ENCODE results near the gene HDAC4. TPM values are rescaled to one million over a fixed set of nuclear protein-coding genes. Genes with fewer than 3 reads are reported as not detected.
A peak's percentile ranks its signal among the peaks of the same experiment; 100 is the strongest.
"Not testable (repeated sequence)": the region's sequence is repeated elsewhere in the genome, so short reads cannot be mapped to it uniquely, and the experiment has no call there.

The HDAC4 gene
- total and polyA plus RNA-seq, 3 experiments from 2014 or later, result 8.3 to 28.8 (median 24.0) TPM

DNA sequence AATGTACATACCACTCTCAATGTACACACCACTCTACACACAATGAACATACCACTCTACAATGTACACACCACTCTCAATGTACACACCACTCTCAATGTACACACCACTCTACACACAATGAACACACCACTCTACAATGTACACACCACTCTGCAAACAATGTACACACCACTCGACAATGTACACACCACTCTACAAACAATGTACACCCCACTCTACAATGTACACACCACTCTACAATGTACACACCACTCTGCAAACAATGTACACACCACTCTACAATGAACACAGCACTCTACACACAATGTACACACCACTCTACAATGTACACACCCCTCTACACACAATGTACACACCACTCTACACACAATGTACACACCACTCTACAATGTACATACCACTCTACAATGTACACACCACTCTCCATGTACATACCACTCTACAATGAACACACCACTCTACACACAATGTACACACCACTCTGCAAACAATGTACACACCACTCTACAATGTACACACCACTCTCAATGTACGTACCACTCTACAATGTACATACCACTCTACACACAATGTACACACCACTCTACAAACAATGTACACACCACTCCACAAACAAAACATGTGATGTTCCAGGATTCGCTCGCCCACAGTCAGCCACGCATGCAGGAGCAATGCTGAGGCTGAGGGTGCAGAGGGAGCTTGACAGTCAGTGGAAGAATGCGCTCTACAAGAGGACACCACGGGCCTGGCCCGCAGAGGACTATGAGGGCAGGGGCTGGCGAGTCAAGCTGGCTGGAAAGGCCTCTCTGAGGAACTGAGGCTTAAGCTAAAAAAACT lies 118.2 kb downstream of the HDAC4 start:
- POLR2A ChIA-PET, result interaction anchor here (0.9 kb wide), 1 partner anchor 19 kb away, joined by 3 read pairs; no protein-coding TSS in a partner anchor
- CTCF ChIA-PET, result interaction anchor here (1.3 kb wide), 1 partner anchor 16 kb away, joined by 4 read pairs; no protein-coding TSS in a partner anchor

DNA sequence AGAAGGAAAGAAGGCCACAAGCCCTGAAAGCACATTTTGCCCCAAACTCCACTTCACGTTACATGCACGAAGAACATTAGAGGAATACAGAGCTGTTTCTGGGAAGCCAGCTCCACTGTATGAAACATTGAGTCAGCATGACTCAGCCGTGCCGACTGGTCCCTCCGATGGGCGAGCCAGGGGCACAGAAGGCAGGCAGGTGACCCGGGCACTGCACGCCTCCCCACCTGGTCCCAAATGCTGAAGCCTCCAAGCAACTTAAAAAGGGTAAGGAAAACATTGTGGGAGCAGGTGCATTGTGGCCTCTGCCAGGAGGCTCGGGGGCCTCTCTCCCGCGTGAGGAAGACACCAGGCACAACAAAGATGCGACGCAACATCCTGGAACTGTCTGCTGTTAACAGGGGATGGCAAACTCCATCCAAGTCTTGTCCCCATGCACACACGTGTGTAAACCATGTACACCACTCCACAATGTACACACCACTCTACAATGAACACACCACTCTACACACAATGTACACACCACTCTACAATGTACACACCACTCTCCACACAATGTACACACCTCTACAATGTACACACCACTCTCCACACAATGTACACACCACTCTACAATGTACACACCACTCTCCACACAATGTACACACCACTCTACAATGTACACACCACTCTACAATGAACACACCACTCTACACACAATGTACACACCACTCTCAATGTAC lies 120.4 kb downstream of the HDAC4 start:
- H3K27ac Mint-ChIP-seq; H3K9me3 Mint-ChIP-seq; H3K4me3 Mint-ChIP-seq; H3K36me3 Mint-ChIP-seq; H3K9me3 ChIP-seq (ENCODE audit: low read length); DNase-seq; H3K36me3 ChIP-seq (ENCODE audit: insufficient read depth, low read length); H3K27me3 ChIP-seq (ENCODE audit: insufficient read depth, low read length, poor library complexity, severe bottlenecking); H3K4me3 ChIP-seq (ENCODE audit: low read length); POLR2A ChIA-PET; H3K27me3 Mint-ChIP-seq: not testable (repeated sequence)
- peaks cover 16 to 54% (median 19%) of the 10 kb centered on the region in 3 donors for H3K4me1 Mint-ChIP-seq
- peak overlapping the region; percentile 3 for H3K27ac ChIP-seq (ENCODE audit: low read depth, low read length)
- CTCF ChIA-PET, result interaction anchor here (1.9 kb wide), 1 partner anchor 13 kb away, joined by 8 read pairs; no protein-coding TSS in a partner anchor
- peaks cover 27% of the 10 kb centered on the region for H3K4me1 ChIP-seq (ENCODE audit: insufficient read depth, low read length)

More for the DNA sequence above, 118.2 kb downstream of the HDAC4 start:
- Histone ChIP-seq H3K9me3 (ENCODE audit: low read length) (no peaks in the 10 kb centered on the region), H3K27me3 (ENCODE audit: insufficient read depth, low read length, poor library complexity, severe bottlenecking) (no peaks in the 10 kb centered on the region), H3K4me3 (ENCODE audit: low read length) (no peak overlapping the region), H3K36me3 (ENCODE audit: insufficient read depth, low read length) (no peaks in the 10 kb centered on the region), H3K4me1 (ENCODE audit: insufficient read depth, low read length) (peaks cover 38% of the 10 kb centered on the region), H3K27ac (ENCODE audit: low read depth, low read length) (no peak overlapping the region)
- no peaks in the 10 kb centered on the region for H3K9me3 Mint-ChIP-seq
- peaks cover 0 to 2% of the 10 kb centered on the region in 2 donors for H3K27me3 Mint-ChIP-seq
- H3K4me1 Mint-ChIP-seq, result peaks cover 35 to 56% (median 36%) of the 10 kb centered on the region in 3 donors
- no peak overlapping the region for H3K4me3 Mint-ChIP-seq
- H3K36me3 Mint-ChIP-seq, result peaks cover 0 to 2% (median 0%) of the 10 kb centered on the region in 3 donors
- no peak overlapping the region for H3K27ac Mint-ChIP-seq
- DNase-seq, result no peak

DNA sequence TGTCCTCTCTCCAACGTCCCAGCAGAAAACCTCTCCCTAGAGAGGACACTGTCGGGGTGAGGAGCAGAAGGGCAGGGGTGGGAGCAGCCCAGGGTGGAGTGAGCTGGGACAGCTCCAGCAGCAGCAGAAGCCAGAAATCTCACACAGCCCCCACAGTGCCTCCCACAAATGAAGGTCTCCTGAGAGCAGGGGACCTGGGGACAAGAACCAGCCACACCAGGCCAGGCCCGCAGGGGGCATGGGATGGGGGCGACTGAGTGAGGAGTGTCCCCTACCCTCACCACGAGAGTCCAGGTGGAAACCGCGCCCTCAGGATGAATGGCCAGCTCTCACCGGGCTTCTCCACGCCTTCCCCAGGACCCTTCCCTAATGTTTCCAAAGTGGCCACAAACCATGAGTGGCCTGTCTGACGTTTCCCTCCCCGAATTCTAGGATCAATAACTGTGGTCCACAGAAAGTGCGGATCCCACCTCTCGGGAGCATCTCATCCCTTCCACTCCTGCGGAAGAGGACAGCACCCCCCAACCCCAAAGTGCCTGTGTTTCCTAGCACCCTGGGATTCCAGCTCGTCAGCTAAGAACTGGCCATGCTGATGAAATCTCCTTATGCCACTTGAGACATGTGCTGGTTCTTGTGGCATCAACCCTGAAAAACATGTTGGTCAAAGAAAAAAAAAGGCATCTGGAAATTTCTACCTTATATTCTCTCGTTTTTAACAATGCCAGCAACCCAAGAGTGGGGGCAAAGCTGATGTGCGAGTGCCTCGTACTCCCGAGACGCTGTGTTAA lies 121.1 kb downstream of the HDAC4 start:
- H3K9me3 ChIP-seq (ENCODE audit: low read length), result no peaks in the 10 kb centered on the region
- H3K4me3 ChIP-seq (ENCODE audit: low read length), result no peak overlapping the region
- ChIA-PET CTCF (interaction anchor here (1.0 to 1.9 kb wide), 2 partner anchors 9 to 12 kb away, joined by 3 to 8 read pairs; no protein-coding TSS in a partner anchor), POLR2A (no interaction called here)
- no peaks in the 10 kb centered on the region for H3K36me3 ChIP-seq (ENCODE audit: insufficient read depth, low read length)
- H3K27ac Mint-ChIP-seq, result peak overlapping the region in 6 of 8 donors; percentile 2 to 80 (median 64)
- no peaks in the 10 kb centered on the region for H3K36me3 Mint-ChIP-seq
- no peak for DNase-seq
- no peaks in the 10 kb centered on the region for H3K27me3 ChIP-seq (ENCODE audit: insufficient read depth, low read length, poor library complexity, severe bottlenecking)
- peaks cover 0 to 3% of the 10 kb centered on the region in 2 donors for H3K27me3 Mint-ChIP-seq
- H3K27ac ChIP-seq (ENCODE audit: low read depth, low read length), result peak overlapping the region; percentile 16
- H3K9me3 Mint-ChIP-seq, result no peaks in the 10 kb centered on the region
- H3K4me3 Mint-ChIP-seq, result no peak overlapping the region
- H3K4me1 Mint-ChIP-seq, result peaks cover 16 to 54% (median 18%) of the 10 kb centered on the region in 3 donors
- H3K4me1 ChIP-seq (ENCODE audit: insufficient read depth, low read length), result peaks cover 24% of the 10 kb centered on the region

DNA sequence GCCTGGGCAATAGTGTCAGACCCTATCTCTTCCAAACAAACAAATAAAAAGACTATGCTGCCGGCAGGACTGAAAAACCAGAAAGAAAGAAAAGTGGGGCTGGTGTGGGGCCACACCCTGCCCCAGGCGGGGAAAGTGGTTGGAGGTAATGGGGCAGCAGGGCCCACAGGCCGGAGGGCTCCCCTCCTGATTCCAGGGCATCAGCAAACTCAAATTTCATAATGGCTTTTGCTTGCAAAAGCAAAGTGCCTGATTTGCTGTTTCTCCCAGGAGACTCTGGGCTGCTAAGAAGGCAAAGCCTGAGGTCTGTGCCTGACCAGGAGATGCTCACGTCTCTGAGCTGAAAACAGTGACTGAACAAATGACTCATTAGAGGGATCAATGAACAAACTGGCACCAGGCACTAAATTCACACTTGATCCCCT lies 121.9 kb downstream of the HDAC4 start:
- Mint-ChIP-seq H3K27me3 (peaks cover 0 to 3% of the 10 kb centered on the region in 2 donors), H3K4me3 (peak overlapping the region in 1 of 7 donors; percentile 57), H3K36me3 (no peaks in the 10 kb centered on the region), H3K27ac (peak overlapping the region in 7 of 8 donors; percentile 18 to 80 (median 47)), H3K4me1 (peaks cover 21 to 56% (median 24%) of the 10 kb centered on the region in 3 donors), H3K9me3 (no peaks in the 10 kb centered on the region)
- peaks cover 24% of the 10 kb centered on the region for H3K4me1 ChIP-seq (ENCODE audit: insufficient read depth, low read length)
- H3K27me3 ChIP-seq (ENCODE audit: insufficient read depth, low read length, poor library complexity, severe bottlenecking), result no peaks in the 10 kb centered on the region
- H3K9me3 ChIP-seq (ENCODE audit: low read length), result no peaks in the 10 kb centered on the region
- no peak for DNase-seq
- peak overlapping the region; percentile 16 for H3K27ac ChIP-seq (ENCODE audit: low read depth, low read length)
- ChIA-PET POLR2A (no interaction called here), CTCF (interaction anchor here (1.0 to 1.9 kb wide), 2 partner anchors 8 to 11 kb away, joined by 3 to 8 read pairs; no protein-coding TSS in a partner anchor)
- H3K36me3 ChIP-seq (ENCODE audit: insufficient read depth, low read length), result no peaks in the 10 kb centered on the region
- H3K4me3 ChIP-seq (ENCODE audit: low read length), result no peak overlapping the region

DNA sequence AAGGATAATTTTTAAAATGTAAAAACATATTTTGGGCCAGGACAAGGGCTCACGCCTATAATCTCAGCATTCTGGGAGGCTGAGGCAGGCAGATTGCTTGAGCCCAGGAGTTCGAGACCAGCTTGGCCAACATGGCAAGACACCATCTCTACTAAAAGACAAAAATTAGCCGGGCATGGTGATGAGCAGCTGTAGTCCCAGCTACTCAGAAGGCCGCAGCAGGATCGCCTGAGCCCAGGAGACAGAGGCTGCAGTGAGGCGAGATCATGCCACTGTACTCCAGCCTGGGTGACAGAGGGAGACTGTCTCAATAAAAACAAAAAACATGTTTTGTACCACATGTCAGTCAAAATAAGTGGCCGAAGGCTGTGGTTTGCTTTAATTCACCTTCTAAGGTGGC lies 122.5 kb downstream of the HDAC4 start:
- Histone ChIP-seq H3K27me3 (ENCODE audit: insufficient read depth, low read length, poor library complexity, severe bottlenecking) (no peaks in the 10 kb centered on the region), H3K9me3 (ENCODE audit: low read length) (no peaks in the 10 kb centered on the region), H3K4me3 (ENCODE audit: low read length) (no peak overlapping the region), H3K27ac (ENCODE audit: low read depth, low read length) (no peak overlapping the region), H3K36me3 (ENCODE audit: insufficient read depth, low read length) (no peaks in the 10 kb centered on the region), H3K4me1 (ENCODE audit: insufficient read depth, low read length) (peaks cover 30% of the 10 kb centered on the region)
- Mint-ChIP-seq H3K9me3 (no peaks in the 10 kb centered on the region), H3K27me3 (peaks cover 0 to 3% of the 10 kb centered on the region in 2 donors), H3K4me1 (peaks cover 27 to 59% (median 29%) of the 10 kb centered on the region in 3 donors), H3K4me3 (no peak overlapping the region), H3K27ac (peak overlapping the region in 4 of 8 donors; percentile 17 to 83 (median 60)), H3K36me3 (no peaks in the 10 kb centered on the region)
- CTCF ChIA-PET, result no interaction called here
- DNase-seq, result no peak
- POLR2A ChIA-PET, result no interaction called here

DNA sequence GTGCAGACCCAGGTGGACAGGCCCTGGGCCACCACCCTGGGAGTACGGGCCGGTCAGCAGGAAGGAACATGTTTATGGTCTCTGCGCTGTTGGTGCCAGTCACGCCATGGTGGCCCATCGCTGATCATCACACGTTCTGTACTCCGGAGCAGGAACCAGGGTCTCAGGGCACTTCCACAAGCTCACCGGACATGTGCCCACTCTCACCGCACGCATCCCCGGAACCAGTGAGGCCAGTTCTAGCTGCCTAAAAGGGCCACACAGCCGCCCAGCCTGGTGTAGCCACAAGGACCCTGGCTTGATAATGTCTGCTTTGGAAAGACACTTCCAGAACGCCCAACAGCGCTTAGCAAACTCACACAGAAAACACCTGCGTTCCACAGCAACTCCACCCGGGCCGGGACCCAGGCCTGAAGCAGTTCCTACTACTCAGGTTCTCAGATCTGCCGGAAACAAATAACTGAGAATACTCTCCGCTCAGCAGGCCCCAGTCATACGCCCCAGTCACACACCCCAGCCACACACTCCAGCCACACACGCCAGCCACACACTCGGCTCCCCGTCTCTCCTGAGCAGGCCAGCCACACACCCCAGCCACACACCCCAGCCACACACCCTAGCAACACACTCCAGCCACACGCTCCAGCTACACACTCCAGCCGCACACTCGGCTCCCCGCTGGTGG lies 123.3 kb downstream of the HDAC4 start:
- H3K27me3 ChIP-seq (ENCODE audit: insufficient read depth, low read length, poor library complexity, severe bottlenecking), result no peaks in the 10 kb centered on the region
- H3K9me3 ChIP-seq (ENCODE audit: low read length), result no peaks in the 10 kb centered on the region
- no peak overlapping the region for H3K4me3 ChIP-seq (ENCODE audit: low read length)
- no peaks in the 10 kb centered on the region for H3K9me3 Mint-ChIP-seq
- peaks cover 0 to 3% of the 10 kb centered on the region in 2 donors for H3K27me3 Mint-ChIP-seq
- peaks cover 38% of the 10 kb centered on the region for H3K4me1 ChIP-seq (ENCODE audit: insufficient read depth, low read length)
- no peaks in the 10 kb centered on the region for H3K36me3 Mint-ChIP-seq
- ChIA-PET POLR2A (interaction anchor here (0.9 kb wide), 1 partner anchor 12 kb away, joined by 3 read pairs; no protein-coding TSS in a partner anchor), CTCF (interaction anchor here (0.7 to 2.4 kb wide), 3 partner anchors 10 to 13 kb away, joined by 3 to 9 read pairs (median 3); no protein-coding TSS in a partner anchor)
- no peaks in the 10 kb centered on the region for H3K36me3 ChIP-seq (ENCODE audit: insufficient read depth, low read length)
- peak overlapping the region in 1 of 7 donors; percentile 32 for H3K4me3 Mint-ChIP-seq
- peak overlapping the region in 6 of 8 donors; percentile 32 to 90 (median 80) for H3K27ac Mint-ChIP-seq
- peak overlapping the region; percentile 7 for H3K27ac ChIP-seq (ENCODE audit: low read depth, low read length)
- no peak for DNase-seq
- peaks cover 35 to 67% (median 38%) of the 10 kb centered on the region in 3 donors for H3K4me1 Mint-ChIP-seq

DNA sequence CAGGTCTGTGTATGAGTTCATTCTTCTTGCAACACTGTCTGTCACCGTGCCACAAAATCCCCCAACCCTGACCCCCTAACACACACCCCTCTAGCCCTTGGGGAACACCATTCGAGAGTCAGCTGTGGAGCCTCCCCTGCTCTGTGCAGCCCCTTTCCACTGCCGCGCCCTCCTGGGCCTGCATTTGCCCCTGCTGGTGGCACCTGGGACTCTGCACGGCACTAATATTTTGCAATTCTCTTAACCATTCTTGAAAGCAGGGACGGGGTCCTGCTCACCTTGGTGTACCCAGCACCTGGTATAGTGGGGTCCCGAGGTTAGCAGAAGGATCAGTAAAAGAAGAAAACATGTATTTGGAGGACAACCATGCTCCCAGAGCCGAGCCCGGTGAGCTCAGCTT lies 124.0 kb downstream of the HDAC4 start:
- Histone ChIP-seq H3K4me3 (ENCODE audit: low read length) (no peak overlapping the region), H3K4me1 (ENCODE audit: insufficient read depth, low read length) (peaks cover 38% of the 10 kb centered on the region), H3K36me3 (ENCODE audit: insufficient read depth, low read length) (no peaks in the 10 kb centered on the region), H3K27me3 (ENCODE audit: insufficient read depth, low read length, poor library complexity, severe bottlenecking) (no peaks in the 10 kb centered on the region), H3K27ac (ENCODE audit: low read depth, low read length) (peak overlapping the region; percentile 7), H3K9me3 (ENCODE audit: low read length) (no peaks in the 10 kb centered on the region)
- Mint-ChIP-seq H3K27ac (peak overlapping the region in 5 of 8 donors; percentile 47 to 91 (median 81)), H3K27me3 (peaks cover 0 to 3% of the 10 kb centered on the region in 2 donors), H3K9me3 (no peaks in the 10 kb centered on the region), H3K36me3 (peaks cover 0 to 2% (median 0%) of the 10 kb centered on the region in 3 donors), H3K4me1 (peaks cover 41 to 72% (median 43%) of the 10 kb centered on the region in 3 donors), H3K4me3 (peak overlapping the region in 5 of 7 donors; percentile 19 to 74 (median 28))
- DNase-seq, result no peak
- CTCF ChIA-PET, result interaction anchor here (0.7 to 2.4 kb wide), 4 partner anchors 9 to 28 kb away, joined by 3 to 9 read pairs (median 4); no protein-coding TSS in a partner anchor
- POLR2A ChIA-PET, result interaction anchor here (0.9 kb wide), 1 partner anchor 11 kb away, joined by 3 read pairs; no protein-coding TSS in a partner anchor
